SU-DHL-6 (cell line): ENCODE results near the gene LIPH.

Experiments
- H2AFZ ChIP-seq: fragments of 200-600 bp; sonication (generic); 2 replicates; pipeline ENCODE4 v1.6.1; 2014; ENCODE audit warnings: low read depth, mild to moderate bottlenecking, moderate library complexity, mixed read lengths, antibody characterized with exemption, low read length; ENCODE audit not compliant: severe bottlenecking
- H3F3A ChIP-seq: fragments of 200-600 bp; shearing (Covaris generic); 2 replicates; pipeline ENCODE4 v1.6.0; 2016; ENCODE audit warnings: antibody characterized with exemption, mild to moderate bottlenecking; ENCODE audit not compliant: insufficient read depth
- H3K27ac ChIP-seq: fragments of 200-600 bp; sonication (generic); 2 replicates; pipeline ENCODE4 v1.5.1; 2016; ENCODE audit warnings: low read depth, mild to moderate bottlenecking, low read length, moderate library complexity, mixed read lengths
- H3K27me3 ChIP-seq: fragments of 200-600 bp; sonication (generic), shearing (Covaris generic); 2 replicates; pipeline ENCODE4 v1.6.0; 2014; ENCODE audit warnings: mild to moderate bottlenecking, low read length
- H3K36me3 ChIP-seq: fragments of 200-600 bp; sonication (generic); 2 replicates; pipeline ENCODE4 v1.6.1; 2014; ENCODE audit warnings: mild to moderate bottlenecking, low read length, mixed read lengths
- H3K4me2 ChIP-seq: fragments of 300-600, 200-600 bp; shearing (Covaris generic), sonication (generic); 2 replicates; pipeline ENCODE4 v1.6.0; 2014; ENCODE audit warnings: low read length, low read depth, mild to moderate bottlenecking; ENCODE audit not compliant: poor library complexity, severe bottlenecking
- H3K4me3 ChIP-seq: fragments of 200-600 bp; sonication (generic); 2 replicates; pipeline ENCODE4 v1.5.1; 2014; ENCODE audit warnings: antibody characterized with exemption, low read length, mild to moderate bottlenecking, mixed read lengths; ENCODE audit not compliant: insufficient read depth, poor library complexity, severe bottlenecking
- H3K79me2 ChIP-seq: fragments of 200-600 bp; sonication (generic); 2 replicates; pipeline ENCODE4 v1.6.1; 2014; ENCODE audit warnings: mild to moderate bottlenecking, low read length, moderate library complexity; ENCODE audit not compliant: insufficient read depth
- H3K9ac ChIP-seq: fragments of 200-600 bp; sonication (generic); 2 replicates; pipeline ENCODE4 v1.7.0; 2014; ENCODE audit warnings: mild to moderate bottlenecking, low read length
- H3K9me2 ChIP-seq: fragments of 200-600 bp; sonication (generic); replicated peaks from 2 replicates; pipeline ENCODE4 v1.6.1; 2014; ENCODE audit warnings: low read length; ENCODE audit not compliant: insufficient read depth
- H3K9me3 ChIP-seq: fragments of 200-600 bp; sonication (generic); 2 replicates; pipeline ENCODE4 v1.6.1; 2014; ENCODE audit warnings: low read length, mixed read lengths; ENCODE audit not compliant: insufficient read depth
- H4K20me1 ChIP-seq: fragments of 200-600 bp; sonication (generic); 2 replicates; pipeline ENCODE4 v1.6.1; 2014; ENCODE audit warnings: low read depth, mild to moderate bottlenecking, antibody characterized with exemption, low read length, moderate library complexity, mixed read lengths
- CTCF ChIP-seq: fragments of 200-600 bp; sonication (generic); IDR thresholded peaks from one replicate; pipeline ENCODE4 v1.5.1; 2017; ENCODE audit warnings: antibody characterized with exemption, mild to moderate bottlenecking, low read length, moderate library complexity; ENCODE audit not compliant: insufficient read depth, poor library complexity, severe bottlenecking
- EZH2phosphoT487 ChIP-seq: fragments of 200-600 bp; sonication (generic), shearing (Covaris generic); conservative IDR thresholded peaks from 2 replicates; pipeline ENCODE4 v1.6.1; 2018; ENCODE audit warnings: mild to moderate bottlenecking, antibody characterized with exemption, low read length, moderate library complexity, mixed read lengths

Gene LIPH

DNA sequence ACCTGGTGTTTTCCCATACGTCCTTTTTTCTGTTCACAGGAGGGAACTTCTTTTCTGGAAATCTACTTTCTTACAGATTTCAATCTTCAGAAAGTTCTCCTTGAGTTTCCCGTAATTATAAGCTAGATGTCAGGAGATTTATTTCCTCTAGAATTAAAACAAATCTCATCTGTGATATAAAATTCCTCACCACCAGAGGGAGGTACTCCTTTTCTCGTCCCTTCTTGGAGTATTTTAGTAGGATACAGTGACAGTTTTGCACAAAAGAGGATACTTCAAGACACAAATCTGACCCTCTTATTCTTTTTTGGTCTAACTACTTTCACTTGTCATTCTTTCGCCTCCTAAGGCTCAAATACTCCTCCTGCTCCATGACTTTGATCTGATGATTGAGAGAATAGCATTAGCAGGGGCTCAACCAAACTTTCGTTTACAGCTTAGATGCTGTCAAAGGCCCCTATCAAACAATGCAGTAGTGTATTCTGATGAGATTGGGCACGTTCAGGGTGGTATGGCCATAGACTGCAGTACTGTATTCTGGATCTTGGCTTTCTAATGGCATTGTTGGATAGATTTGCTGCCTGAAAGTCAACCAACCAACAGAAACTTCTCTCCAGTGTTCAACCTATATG is 91.6 kb downstream of the LIPH start:
- Histone ChIP-seq H3K79me2 (no peaks in the 10 kb centered on the region), H2AFZ (no peak overlapping the region), H3K9me2 (no peaks in the 10 kb centered on the region), H3K27ac (no peak overlapping the region), H3K9me3 (no peaks in the 10 kb centered on the region), H3K9ac (no peak overlapping the region), H4K20me1 (no peaks in the 10 kb centered on the region), H3K4me3 (no peak overlapping the region), H3K4me2 (no peak overlapping the region), H3K36me3 (no peaks in the 10 kb centered on the region), H3F3A (no peaks in the 10 kb centered on the region), H3K27me3 (no peaks in the 10 kb centered on the region)
- TF ChIP-seq CTCF = peak; percentile 28
- TF ChIP-seq EZH2phosphoT487 = no peak

DNA sequence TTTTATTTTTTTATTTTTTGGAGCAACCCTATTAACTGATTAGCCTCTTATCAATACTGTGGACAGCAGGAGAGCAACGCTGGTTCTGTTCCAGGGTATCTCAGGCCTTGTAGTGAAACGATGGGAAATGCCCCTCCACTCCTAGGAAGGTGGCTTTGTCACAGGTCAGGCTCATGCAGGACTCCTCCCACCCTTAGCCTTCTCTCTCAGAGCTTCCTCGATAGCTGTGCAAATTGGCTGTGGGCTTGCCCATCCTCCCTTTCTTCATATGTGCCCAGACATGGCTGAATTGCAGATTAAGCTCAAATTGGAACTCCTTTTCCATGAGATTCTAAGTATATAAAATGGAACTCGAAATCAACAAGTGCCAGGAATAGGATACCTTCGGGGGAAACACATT is 92.1 kb downstream of the LIPH start:
- H3K9ac ChIP-seq = no peak overlapping the region
- H3K27me3 ChIP-seq = no peaks in the 10 kb centered on the region
- no peaks in the 10 kb centered on the region for H3K9me2 ChIP-seq
- no peaks in the 10 kb centered on the region for H3K36me3 ChIP-seq
- TF ChIP-seq EZH2phosphoT487 = no peak
- TF ChIP-seq CTCF = no peak
- H3K9me3 ChIP-seq = no peaks in the 10 kb centered on the region
- no peaks in the 10 kb centered on the region for H3K79me2 ChIP-seq
- no peak overlapping the region for H2AFZ ChIP-seq
- H4K20me1 ChIP-seq = no peaks in the 10 kb centered on the region
- no peak overlapping the region for H3K4me3 ChIP-seq
- H3F3A ChIP-seq = no peaks in the 10 kb centered on the region
- no peak overlapping the region for H3K27ac ChIP-seq
- H3K4me2 ChIP-seq = no peak overlapping the region

DNA sequence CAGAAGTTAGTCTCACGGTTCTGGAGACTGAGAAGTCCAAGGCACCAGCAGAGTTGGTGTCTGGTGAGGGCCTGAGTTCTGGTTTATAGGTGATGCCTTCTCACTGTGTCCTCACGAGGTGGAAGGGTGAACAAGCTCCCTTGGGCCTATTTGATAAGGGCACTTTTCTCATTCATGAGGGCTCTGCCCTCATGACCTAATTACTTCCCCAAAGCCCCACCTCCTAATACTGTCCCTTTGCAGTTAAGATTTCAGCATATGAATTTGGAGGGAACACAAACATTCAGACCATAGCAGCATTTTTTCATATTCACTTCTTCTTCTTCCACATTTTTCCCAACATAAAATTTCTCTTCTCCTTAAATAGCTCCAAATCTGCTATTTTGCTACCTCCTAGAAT is 95.0 kb downstream of the LIPH start:
- Histone ChIP-seq H3K27ac (no peak overlapping the region), H3K9me2 (no peaks in the 10 kb centered on the region), H3F3A (no peaks in the 10 kb centered on the region), H3K79me2 (no peaks in the 10 kb centered on the region), H4K20me1 (no peaks in the 10 kb centered on the region), H3K4me3 (no peak overlapping the region), H3K27me3 (no peaks in the 10 kb centered on the region), H2AFZ (no peak overlapping the region), H3K36me3 (no peaks in the 10 kb centered on the region), H3K9me3 (no peaks in the 10 kb centered on the region), H3K4me2 (no peak overlapping the region), H3K9ac (no peak overlapping the region)
- no peak for TF ChIP-seq CTCF
- TF ChIP-seq EZH2phosphoT487 = no peak
